ENCODE measurements around the gene TRIAP1.
"Not testable (repeated sequence)": the region's sequence is repeated elsewhere in the genome, so short reads cannot be mapped to it uniquely, and the experiment has no call there.

Gene TRIAP1

GRCh38 chr12:120468325-120468820 lies 22.2 kb upstream of the TRIAP1 start:
- DNase-seq: peak in 1 of 2 donors; percentile 45

- no peak for DNase-seq
Measured at GRCh38 chr12:120467439-120467838, 21.3 kb upstream of the TRIAP1 start.

GRCh38 chr12:120466560-120467315 lies 20.6 kb upstream of the TRIAP1 start:
- DNase-seq: peak; percentile 1 to 45

GRCh38 chr12:120465756-120466155 lies 19.6 kb upstream of the TRIAP1 start:
- DNase-seq: no peak

- no peak for DNase-seq
Measured at GRCh38 chr12:120463712-120464111, 17.5 kb upstream of the TRIAP1 start.

- DNase-seq: no peak
Measured at GRCh38 chr12:120462099-120462640, 16.0 kb upstream of the TRIAP1 start.

GRCh38 chr12:120460157-120460556 lies 14.0 kb upstream of the TRIAP1 start:
- no peak for DNase-seq

- DNase-seq: no peak
Measured at GRCh38 chr12:120457133-120457532, 10.9 kb upstream of the TRIAP1 start.

GRCh38 chr12:120455302-120455701 lies 9.1 kb upstream of the TRIAP1 start:
- DNase-seq: no peak

- peak in 1 of 2 donors; percentile 33 for DNase-seq
Measured at GRCh38 chr12:120453977-120454376, 7.8 kb upstream of the TRIAP1 start.

- no peak for DNase-seq
Measured at GRCh38 chr12:120453060-120453750, 7.0 kb upstream of the TRIAP1 start.

GRCh38 chr12:120452524-120452923 lies 6.3 kb upstream of the TRIAP1 start:
- not testable (repeated sequence) for DNase-seq

GRCh38 chr12:120447992-120448391 lies 1.8 kb upstream of the TRIAP1 start:
- DNase-seq: no peak

GRCh38 chr12:120446844-120447178 lies 627 bp upstream of the TRIAP1 start:
- DNase-seq: not testable (repeated sequence)

GRCh38 chr12:120444676-120445075 lies 1.5 kb downstream of the TRIAP1 start:
- no peak for DNase-seq

- peak; percentile 19 to 73 for DNase-seq
Measured at GRCh38 chr12:120439646-120440247, 6.4 kb downstream of the TRIAP1 start.

- no peak for DNase-seq
Measured at GRCh38 chr12:120438495-120439198, 7.5 kb downstream of the TRIAP1 start.

- peak; percentile 72 to 97 for DNase-seq
Measured at GRCh38 chr12:120437735-120438494, 8.3 kb downstream of the TRIAP1 start, which contains the start of gene COX6A1. Gene COX6A1, plus strand, starts transcription at chr12:120438113. Its CDS starts 14 bp downstream, at chr12:120438127.

GRCh38 chr12:120432772-120433525 lies 13.2 kb downstream of the TRIAP1 start:
- DNase-seq: no peak

GRCh38 chr12:120429368-120429767 lies 16.8 kb downstream of the TRIAP1 start:
- DNase-seq: no peak

- DNase-seq: no peak
Measured at GRCh38 chr12:120428597-120429229, 17.5 kb downstream of the TRIAP1 start.
